ENCODE measurements around the gene COL8A2. TPM values are rescaled to one million over a fixed set of nuclear protein-coding genes. Genes with fewer than 3 reads are reported as not detected.

The COL8A2 gene
- total and polyA plus RNA-seq, 9 donors = 4.3 to 37.4 (median 16.6) TPM

DNA sequence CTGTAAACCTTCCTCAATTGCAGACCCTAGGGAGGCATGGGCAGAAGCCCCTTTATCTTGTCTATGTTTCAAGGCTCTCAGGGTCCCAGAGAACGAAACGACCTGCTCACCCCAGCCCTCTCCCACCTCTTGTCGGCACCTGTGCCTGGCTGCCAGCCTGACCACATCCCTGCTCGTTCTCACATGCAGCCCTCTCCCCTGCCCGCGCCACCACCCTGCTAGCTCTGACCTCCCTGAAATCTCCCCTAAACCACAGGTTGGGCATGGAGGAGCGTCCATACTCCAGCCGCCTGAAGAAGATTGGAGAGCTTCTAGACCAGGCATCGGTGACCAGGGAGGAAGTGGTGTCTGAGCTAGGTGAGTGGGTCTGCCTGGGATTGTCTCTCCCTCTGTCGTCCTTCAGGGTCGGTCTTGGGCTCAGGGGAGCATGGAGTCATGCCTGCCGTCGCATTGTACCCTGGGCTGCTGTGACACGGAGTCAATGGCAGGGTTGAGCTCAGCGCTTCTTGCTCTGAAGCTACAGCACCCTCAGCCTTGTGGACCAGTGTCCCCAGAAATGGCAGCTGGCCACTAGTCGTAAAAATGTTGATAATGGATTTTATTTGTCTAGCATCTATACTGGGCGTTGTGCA lies 32.7 kb downstream of the COL8A2 start:
- H3K4me3 ChIP-seq (ENCODE audit: low read length) = no peak overlapping the region
- no peak for DNase-seq
- H3K4me1 ChIP-seq (ENCODE audit: control insufficient read depth, insufficient read depth, low read length) = peaks cover 30% of the 10 kb centered on the region
- peaks cover 55% of the 10 kb centered on the region for H3K36me3 ChIP-seq (ENCODE audit: control insufficient read depth, insufficient read depth, low read length)
- WGBS (ENCODE audit: insufficient coverage) = 93% methylated on average over 13 of the region's 17 CpGs
- no peaks in the 10 kb centered on the region for H3K9me3 ChIP-seq (replicated peaks; ENCODE audit: control insufficient read depth, low read depth, low read length)
- H3K27me3 ChIP-seq (ENCODE audit: control insufficient read depth, insufficient read depth, low read length) = no peaks in the 10 kb centered on the region
- no peak overlapping the region for H3K27ac ChIP-seq (ENCODE audit: low read length)

DNA sequence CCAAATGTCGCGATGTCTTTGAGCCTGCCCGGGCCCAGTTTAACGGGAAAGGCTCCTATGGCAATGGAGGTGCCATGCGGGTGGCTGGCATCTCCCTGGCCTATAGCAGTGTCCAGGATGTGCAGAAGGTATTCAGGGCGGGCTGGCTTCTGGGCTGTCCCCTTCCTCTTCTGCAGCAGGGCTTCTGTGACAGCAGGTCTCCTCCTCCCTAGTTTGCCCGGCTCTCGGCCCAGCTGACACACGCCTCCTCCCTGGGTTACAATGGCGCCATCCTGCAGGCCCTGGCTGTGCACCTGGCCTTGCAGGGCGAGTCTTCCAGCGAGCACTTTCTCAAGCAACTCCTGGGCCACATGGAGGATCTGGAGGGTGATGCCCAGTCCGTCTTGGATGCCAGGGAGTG lies 33.3 kb downstream of the COL8A2 start:
- no peaks in the 10 kb centered on the region for H3K9me3 ChIP-seq (replicated peaks; ENCODE audit: control insufficient read depth, low read depth, low read length)
- H3K36me3 ChIP-seq (ENCODE audit: control insufficient read depth, insufficient read depth, low read length) = peaks cover 55% of the 10 kb centered on the region
- H3K27me3 ChIP-seq (ENCODE audit: control insufficient read depth, insufficient read depth, low read length) = no peaks in the 10 kb centered on the region
- peaks cover 27% of the 10 kb centered on the region for H3K4me1 ChIP-seq (ENCODE audit: control insufficient read depth, insufficient read depth, low read length)
- no peak overlapping the region for H3K4me3 ChIP-seq (ENCODE audit: low read length)
- H3K27ac ChIP-seq (ENCODE audit: low read length) = no peak overlapping the region
- WGBS (ENCODE audit: insufficient coverage) = 95% methylated on average over 8 of the region's 13 CpGs
- DNase-seq = no peak

DNA sequence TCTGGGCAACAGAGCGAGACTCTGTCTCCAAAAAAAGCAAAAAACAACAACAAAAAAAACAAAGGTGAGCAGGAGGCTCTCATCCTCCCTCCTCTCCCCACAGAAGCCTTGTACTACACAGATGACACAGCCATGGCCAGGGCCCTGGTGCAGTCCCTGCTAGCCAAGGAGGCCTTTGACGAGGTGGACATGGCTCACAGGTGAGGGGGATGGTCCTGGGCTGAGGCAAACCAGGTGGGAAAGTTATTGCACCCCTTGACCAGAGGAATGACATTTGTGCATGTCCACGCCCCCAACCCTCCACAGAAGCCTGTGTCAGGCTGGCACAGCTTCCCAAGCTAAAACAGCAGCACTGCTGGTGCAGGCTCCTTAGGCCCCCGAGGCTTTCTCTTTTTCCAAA lies 33.9 kb downstream of the COL8A2 start:
- H3K27me3 ChIP-seq (ENCODE audit: control insufficient read depth, insufficient read depth, low read length) = no peaks in the 10 kb centered on the region
- no peak overlapping the region for H3K4me3 ChIP-seq (ENCODE audit: low read length)
- 90% methylated on average over 4 of the region's 4 CpGs for WGBS (ENCODE audit: insufficient coverage)
- peaks cover 51% of the 10 kb centered on the region for H3K36me3 ChIP-seq (ENCODE audit: control insufficient read depth, insufficient read depth, low read length)
- peaks cover 25% of the 10 kb centered on the region for H3K4me1 ChIP-seq (ENCODE audit: control insufficient read depth, insufficient read depth, low read length)
- no peaks in the 10 kb centered on the region for H3K9me3 ChIP-seq (replicated peaks; ENCODE audit: control insufficient read depth, low read depth, low read length)
- H3K27ac ChIP-seq (ENCODE audit: low read length) = no peak overlapping the region
- DNase-seq = no peak

DNA sequence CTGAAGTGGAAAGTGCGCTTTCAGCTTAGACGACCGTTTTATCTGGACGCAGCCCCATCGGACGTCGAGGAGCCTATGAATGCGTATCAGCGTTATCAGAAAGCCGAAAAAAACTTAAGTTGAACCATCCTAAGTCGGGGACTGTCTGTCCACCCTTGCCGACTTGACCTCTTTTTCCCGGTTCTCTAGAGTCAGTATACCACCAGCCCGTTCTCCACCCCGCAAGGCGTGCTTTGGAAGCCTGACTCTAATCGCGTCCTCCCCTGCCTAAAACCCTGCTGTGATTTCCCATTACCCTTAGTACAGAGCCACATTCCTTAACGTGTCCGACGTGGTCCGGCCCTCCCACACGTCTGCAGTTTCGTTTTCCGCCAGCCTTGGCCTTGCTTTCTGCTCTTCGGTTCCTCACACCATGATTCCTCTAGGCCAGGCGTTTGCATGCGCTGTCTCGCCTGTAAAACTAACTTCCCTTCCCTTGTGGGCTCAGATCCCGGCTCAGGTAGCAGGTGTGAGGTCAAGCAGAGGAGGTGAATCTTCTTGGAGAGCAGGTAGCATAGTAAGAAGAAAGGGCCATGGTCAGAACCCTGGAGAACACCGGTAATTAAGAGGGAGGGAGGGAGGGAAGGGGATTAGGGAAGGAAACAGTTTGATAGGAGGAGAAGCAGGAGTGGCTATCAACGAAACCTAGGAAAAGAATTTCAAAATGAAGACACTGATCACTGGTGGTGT lies 35.5 kb downstream of the COL8A2 start:
- peak; percentile 51 for DNase-seq
- Histone ChIP-seq H3K4me3 (ENCODE audit: low read length) (peak overlapping the region; percentile 92), H3K4me1 (ENCODE audit: control insufficient read depth, insufficient read depth, low read length) (peaks cover 26% of the 10 kb centered on the region), H3K27ac (ENCODE audit: low read length) (peak overlapping the region; percentile 79), H3K27me3 (ENCODE audit: control insufficient read depth, insufficient read depth, low read length) (no peaks in the 10 kb centered on the region), H3K9me3 (replicated peaks; ENCODE audit: control insufficient read depth, low read depth, low read length) (no peaks in the 10 kb centered on the region), H3K36me3 (ENCODE audit: control insufficient read depth, insufficient read depth, low read length) (peaks cover 39% of the 10 kb centered on the region)
- 4% methylated on average over 28 of the region's 32 CpGs for WGBS (ENCODE audit: insufficient coverage)

DNA sequence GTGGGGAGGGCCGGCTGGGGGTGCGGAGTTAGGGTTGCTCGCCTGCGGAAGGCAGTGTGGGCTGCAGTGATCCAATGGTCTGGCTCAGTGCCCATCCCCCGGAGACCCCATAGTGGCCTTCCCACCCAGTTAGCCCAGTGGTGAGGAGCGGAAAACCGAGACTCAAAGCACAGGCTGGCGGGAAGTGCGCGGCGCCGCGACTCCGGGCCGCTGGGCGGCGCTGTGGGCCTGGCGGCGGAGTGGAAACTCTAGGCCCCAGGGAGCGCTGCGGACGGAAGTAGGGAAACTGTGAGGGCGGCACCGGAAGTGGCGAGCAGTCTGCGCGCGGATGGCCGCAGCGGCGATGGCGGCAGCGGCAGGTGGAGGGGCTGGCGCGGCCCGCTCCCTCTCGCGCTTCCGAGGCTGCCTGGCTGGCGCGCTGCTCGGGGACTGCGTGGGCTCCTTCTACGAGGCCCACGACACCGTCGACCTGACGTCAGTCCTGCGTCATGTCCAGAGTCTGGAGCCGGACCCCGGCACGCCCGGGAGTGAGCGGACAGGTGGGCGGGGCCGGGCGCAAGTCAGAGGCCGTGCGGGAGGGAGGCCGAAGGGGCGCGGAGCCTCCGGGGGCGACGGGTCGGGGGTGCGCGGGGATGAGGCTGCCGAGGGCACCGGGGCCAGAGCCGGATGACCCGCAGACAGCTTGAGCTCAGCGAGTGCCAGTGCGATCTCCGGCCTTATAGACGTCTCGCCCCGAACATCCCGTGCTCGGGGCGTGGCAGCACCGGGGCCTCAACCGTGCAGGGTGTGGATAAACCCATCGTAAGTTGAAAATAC lies 36.2 kb downstream of the COL8A2 start, which contains the start of gene ADPRS:
Gene ADPRS, plus strand, starts transcription at position 316 of the 816 bp plus-strand sequence. Its CDS starts 13 bp downstream, at position 329.
- peak; percentile 96 for DNase-seq
- H3K27ac ChIP-seq (ENCODE audit: low read length) = peak within 1 kb of the TSS; percentile 79
- WGBS (ENCODE audit: insufficient coverage) = under 1% methylated on average over 83 of the region's 84 CpGs
- H3K27me3 ChIP-seq (ENCODE audit: control insufficient read depth, insufficient read depth, low read length) = no peaks in the 10 kb centered on the region
- no peaks in the 10 kb centered on the region for H3K9me3 ChIP-seq (replicated peaks; ENCODE audit: control insufficient read depth, low read depth, low read length)
- peak within 1 kb of the TSS; percentile 92 for H3K4me3 ChIP-seq (ENCODE audit: low read length)
- H3K4me1 ChIP-seq (ENCODE audit: control insufficient read depth, insufficient read depth, low read length) = peaks cover 32% of the 10 kb centered on the region
- H3K36me3 ChIP-seq (ENCODE audit: control insufficient read depth, insufficient read depth, low read length) = peaks cover 31% of the 10 kb centered on the region

DNA sequence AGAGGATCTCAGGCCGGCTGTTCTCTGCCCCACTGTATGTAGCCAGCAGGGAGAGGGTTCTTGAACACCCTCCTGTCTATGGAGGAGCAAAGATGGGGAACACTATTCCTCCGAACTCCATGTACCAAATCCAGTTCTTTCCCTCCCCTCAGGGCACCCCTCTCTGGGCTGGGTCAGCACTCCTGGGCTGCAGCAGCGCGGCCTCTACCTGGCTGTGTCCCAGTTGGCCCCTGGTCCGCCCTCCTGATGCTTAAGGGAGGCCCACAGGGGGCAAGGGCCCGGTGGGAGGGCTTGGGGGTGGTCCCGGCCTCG lies 36.8 kb downstream of the COL8A2 start:
- peak overlapping the region; percentile 92 for H3K4me3 ChIP-seq (ENCODE audit: low read length)
- H3K4me1 ChIP-seq (ENCODE audit: control insufficient read depth, insufficient read depth, low read length) = peaks cover 33% of the 10 kb centered on the region
- peaks cover 2% of the 10 kb centered on the region for H3K27me3 ChIP-seq (ENCODE audit: control insufficient read depth, insufficient read depth, low read length)
- WGBS (ENCODE audit: insufficient coverage) = 5% methylated on average over 4 of the region's 8 CpGs
- DNase-seq = no peak
- no peaks in the 10 kb centered on the region for H3K9me3 ChIP-seq (replicated peaks; ENCODE audit: control insufficient read depth, low read depth, low read length)
- H3K27ac ChIP-seq (ENCODE audit: low read length) = peak overlapping the region; percentile 20
- peaks cover 25% of the 10 kb centered on the region for H3K36me3 ChIP-seq (ENCODE audit: control insufficient read depth, insufficient read depth, low read length)

DNA sequence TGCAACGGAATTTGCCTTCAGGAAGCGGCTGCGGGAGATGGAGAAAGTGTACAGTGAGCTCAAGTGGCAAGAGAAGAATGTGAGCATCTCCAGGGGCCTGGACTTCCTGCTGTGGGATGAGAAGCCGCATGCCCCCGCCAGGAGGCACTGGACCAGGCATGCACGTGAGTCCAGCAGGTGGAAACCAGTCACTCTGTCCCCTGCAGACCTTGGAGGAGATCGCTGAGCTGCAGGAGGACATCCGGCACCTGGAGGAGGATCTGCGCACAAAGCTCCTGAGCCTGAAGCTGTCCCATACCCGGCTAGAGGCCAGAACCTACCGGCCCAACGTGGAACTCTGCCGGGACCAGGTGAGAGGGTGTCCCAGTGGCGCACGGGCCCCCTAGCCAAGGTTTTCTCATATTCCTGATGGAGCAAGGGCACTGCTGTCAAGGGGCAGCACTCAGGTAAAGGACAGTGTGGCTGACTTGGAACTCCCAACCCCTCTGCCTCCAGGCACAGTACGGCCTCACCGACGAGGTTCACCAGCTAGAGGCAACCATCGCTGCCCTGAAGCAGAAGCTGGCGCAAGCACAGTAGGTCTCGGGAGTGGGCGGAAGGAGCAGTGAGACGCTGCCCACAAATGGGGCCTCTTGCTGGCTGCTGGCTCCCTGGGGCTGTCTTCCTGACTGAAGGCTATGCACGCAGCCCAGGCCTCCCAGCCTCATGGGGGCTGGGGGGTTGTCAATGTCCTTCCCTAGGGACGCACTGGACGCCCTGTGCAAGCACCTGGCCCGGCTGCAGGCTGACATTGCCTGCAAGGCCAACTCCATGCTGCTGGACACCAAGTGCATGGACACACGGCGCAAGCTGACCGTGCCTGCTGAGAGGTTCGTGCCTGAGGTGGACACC lies 37.5 kb downstream of the COL8A2 start:
- no peak overlapping the region for H3K4me3 ChIP-seq (ENCODE audit: low read length)
- 80% methylated on average over 25 of the region's 31 CpGs for WGBS (ENCODE audit: insufficient coverage)
- H3K4me1 ChIP-seq (ENCODE audit: control insufficient read depth, insufficient read depth, low read length) = peaks cover 29% of the 10 kb centered on the region
- peaks cover 18% of the 10 kb centered on the region for H3K36me3 ChIP-seq (ENCODE audit: control insufficient read depth, insufficient read depth, low read length)
- peaks cover 2% of the 10 kb centered on the region for H3K27me3 ChIP-seq (ENCODE audit: control insufficient read depth, insufficient read depth, low read length)
- no peak overlapping the region for H3K27ac ChIP-seq (ENCODE audit: low read length)
- no peaks in the 10 kb centered on the region for H3K9me3 ChIP-seq (replicated peaks; ENCODE audit: control insufficient read depth, low read depth, low read length)
- DNase-seq = no peak

DNA sequence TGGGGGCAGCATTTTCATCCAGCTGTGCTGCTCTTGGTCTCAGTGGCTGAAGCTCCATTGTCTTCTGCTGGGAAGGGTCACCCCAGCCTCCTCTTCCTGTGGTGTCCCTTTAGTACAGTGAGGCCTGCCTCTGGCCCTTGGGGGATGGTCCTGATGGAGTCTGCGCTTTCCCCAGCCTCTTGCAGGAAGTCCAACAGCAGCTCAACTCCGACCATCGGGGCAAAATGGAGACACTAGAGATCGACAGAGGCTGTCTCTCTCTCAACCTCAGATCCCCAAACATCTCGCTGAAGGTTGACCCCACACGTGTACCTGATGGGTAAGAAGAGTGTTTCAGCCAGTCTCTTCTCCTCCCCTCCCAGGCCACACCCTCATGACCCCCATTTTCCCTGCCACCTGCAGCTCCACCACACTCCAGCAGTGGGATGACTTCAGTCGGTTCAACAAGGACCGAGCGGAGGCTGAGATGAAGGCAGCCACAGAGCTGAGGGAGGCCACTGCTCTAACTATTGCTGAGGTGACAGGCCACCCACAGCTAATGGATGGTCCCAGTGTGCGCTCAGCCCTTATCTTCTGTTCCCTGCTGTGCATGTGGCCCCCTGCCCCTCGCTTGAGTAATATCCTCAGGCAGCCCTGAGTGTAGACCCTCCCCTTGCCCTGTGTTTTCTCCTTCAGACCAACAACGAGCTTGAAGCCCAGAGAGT lies 38.3 kb downstream of the COL8A2 start:
- WGBS (ENCODE audit: insufficient coverage) = 92% methylated on average over 5 of the region's 12 CpGs
- H3K27me3 ChIP-seq (ENCODE audit: control insufficient read depth, insufficient read depth, low read length) = peaks cover 4% of the 10 kb centered on the region
- no peaks in the 10 kb centered on the region for H3K9me3 ChIP-seq (replicated peaks; ENCODE audit: control insufficient read depth, low read depth, low read length)
- no peak overlapping the region for H3K27ac ChIP-seq (ENCODE audit: low read length)
- H3K4me3 ChIP-seq (ENCODE audit: low read length) = no peak overlapping the region
- DNase-seq = no peak
- peaks cover 29% of the 10 kb centered on the region for H3K4me1 ChIP-seq (ENCODE audit: control insufficient read depth, insufficient read depth, low read length)
- H3K36me3 ChIP-seq (ENCODE audit: control insufficient read depth, insufficient read depth, low read length) = peaks cover 10% of the 10 kb centered on the region
